ENCODE results near the gene SEC23IP.
"Not testable (repeated sequence)": the region's sequence is repeated elsewhere in the genome, so short reads cannot be mapped to it uniquely, and the experiment has no call there.

- TF ChIP-seq CTCF, POLR2A (IDR thresholded peaks at IDR 0.05): not testable (repeated sequence)
These were observed 15.2 kb downstream of the SEC23IP start for GRCh38 chr10:119907695-119908094.

All from Peyer's patch (tissue), 4 donors.